ENCODE measurements around the gene SAP30. TPM values are rescaled to one million over a fixed set of nuclear protein-coding genes. Genes with fewer than 3 reads are reported as not detected.

SAP30 gene
- total RNA-seq, 1 experiment from 2014 or later, result 13.5 TPM

- Histone ChIP-seq H3K9ac (ENCODE audit: extremely low read depth, insufficient read length, low read length) (no peak within 1 kb of the TSS), H4K8ac (replicated peaks; ENCODE audit: insufficient read length, low read depth, low read length) (no peak within 1 kb of the TSS), H3K79me1 (ENCODE audit: insufficient read depth, low read depth, low read length, poor library complexity, severe bottlenecking) (no peaks in the 10 kb centered on the region), H3K23me2 (ENCODE audit: insufficient read length, low read depth, low read length, poor library complexity, severe bottlenecking) (no peaks in the 10 kb centered on the region), H4K91ac (ENCODE audit: insufficient read length, low read depth, low read length) (no peak within 1 kb of the TSS), H3T11ph (ENCODE audit: low read length) (no peak within 1 kb of the TSS), H2AK5ac (ENCODE audit: insufficient read length, low read length) (no peak within 1 kb of the TSS), H3K79me2 (ENCODE audit: insufficient read depth, low read length) (no peaks in the 10 kb centered on the region), H4K5ac (ENCODE audit: insufficient read length, low read depth, low read length) (no peak within 1 kb of the TSS), H2BK12ac (ENCODE audit: insufficient read length, low read depth, low read length) (no peak within 1 kb of the TSS), H3K27ac (ENCODE audit: insufficient read length, low read depth, low read length) (no peak within 1 kb of the TSS), H3K4me2 (ENCODE audit: insufficient read depth, insufficient read length, low read length) (no peak within 1 kb of the TSS), H2AFZ (ENCODE audit: low read length) (no peak within 1 kb of the TSS), H3K4ac (ENCODE audit: low read depth, low read length) (no peak within 1 kb of the TSS), H3K9me3 (ENCODE audit: control insufficient read depth, low read depth, low read length) (no peaks in the 10 kb centered on the region), H3K56ac (ENCODE audit: insufficient read length, low read depth, low read length) (no peak within 1 kb of the TSS), H3K27me3 (ENCODE audit: insufficient read depth, low read length) (no peaks in the 10 kb centered on the region), H2BK20ac (ENCODE audit: low read depth, low read length, poor library complexity, severe bottlenecking) (no peak within 1 kb of the TSS), H4K20me1 (ENCODE audit: control insufficient read depth, insufficient read depth, insufficient read length) (no peaks in the 10 kb centered on the region), H3K4me1 (ENCODE audit: insufficient read depth, low read length) (no peaks in the 10 kb centered on the region), H3K14ac (ENCODE audit: insufficient read depth, low read length) (no peak within 1 kb of the TSS), H3K18ac (ENCODE audit: insufficient read length, low read depth, low read length) (no peak within 1 kb of the TSS), H3K23ac (ENCODE audit: insufficient read length, low read depth, low read length) (no peak within 1 kb of the TSS), H2BK15ac (ENCODE audit: low read depth, low read length) (no peak within 1 kb of the TSS), H2BK5ac (ENCODE audit: insufficient read length, low read length) (no peak within 1 kb of the TSS), H2BK120ac (ENCODE audit: low read depth, low read length, poor library complexity, severe bottlenecking) (no peak within 1 kb of the TSS)
- H3K36me3 Mint-ChIP-seq (ENCODE audit: insufficient read depth in 1 of 3, low read depth in 3 of 3), result no peaks in the 10 kb centered on the region; a peak in 1 of 7 replicates
- no peak within 1 kb of the TSS for H3K27ac Mint-ChIP-seq
- H3K9me3 Mint-ChIP-seq, result no peaks in the 10 kb centered on the region; a peak in 1 of 5 replicates
- H3K4me3 Mint-ChIP-seq, result no peak within 1 kb of the TSS
- no peaks in the 10 kb centered on the region for H3K4me1 Mint-ChIP-seq
- H3K27me3 Mint-ChIP-seq (ENCODE audit: low read depth), result no peaks in the 10 kb centered on the region
- TF ChIP-seq CTCF (conservative IDR thresholded peaks at IDR 0.05), result no peak
- no CpG with 5 or more reads among the region's 4 CpGs for WGBS (ENCODE audit: extremely low coverage, insufficient read length, low lambda C conversion rate)
- DNase-seq, result no peak
Measured at GRCh38 chr4:173398779-173399415, 28.1 kb downstream of the SAP30 start, which contains the start of gene SCRG1. Gene SCRG1, minus strand, starts transcription at chr4:173399116. Its CDS starts 7,702 bp downstream, at chr4:173391414.
